ENCODE data around the gene FARP1.

DNA sequence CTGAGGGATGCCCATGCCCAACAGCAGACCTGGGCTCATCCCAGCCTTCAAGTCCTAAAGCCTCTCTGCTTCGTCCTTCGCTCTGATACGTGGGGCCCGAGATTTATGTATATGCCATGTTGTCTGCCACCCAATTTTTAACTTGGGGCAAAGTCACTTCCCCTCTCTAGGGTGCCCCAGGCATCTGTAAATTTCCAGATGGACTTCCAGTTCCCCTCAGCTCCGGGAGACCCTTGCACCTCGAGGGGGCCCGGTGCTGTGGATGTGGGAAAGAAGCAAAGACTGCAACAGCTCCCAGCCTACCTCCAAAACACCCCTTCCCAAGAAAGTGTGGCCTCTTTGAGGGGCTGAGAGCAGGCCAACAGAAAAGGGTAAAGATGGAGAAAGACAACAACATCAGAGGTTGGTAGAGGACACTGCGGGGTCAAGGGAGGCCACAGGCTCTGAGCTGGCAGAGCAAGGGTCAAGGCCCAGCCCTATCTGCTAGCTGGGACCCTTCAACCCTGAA, 336.7 kb downstream of the FARP1 start:
- TF ChIP-seq CTCF (IDR thresholded peaks at IDR 0.05) (no peak), POLR2A (IDR thresholded peaks at IDR 0.05) (no peak)
